Measurements from ENCODE around the gene PRSS53. TPM values are rescaled to one million over a fixed set of nuclear protein-coding genes. Genes with fewer than 3 reads are reported as not detected.

PRSS53 gene
- polyA plus RNA-seq, 4 donors: 1.2 to 4.7 (median 1.7) TPM

DNA sequence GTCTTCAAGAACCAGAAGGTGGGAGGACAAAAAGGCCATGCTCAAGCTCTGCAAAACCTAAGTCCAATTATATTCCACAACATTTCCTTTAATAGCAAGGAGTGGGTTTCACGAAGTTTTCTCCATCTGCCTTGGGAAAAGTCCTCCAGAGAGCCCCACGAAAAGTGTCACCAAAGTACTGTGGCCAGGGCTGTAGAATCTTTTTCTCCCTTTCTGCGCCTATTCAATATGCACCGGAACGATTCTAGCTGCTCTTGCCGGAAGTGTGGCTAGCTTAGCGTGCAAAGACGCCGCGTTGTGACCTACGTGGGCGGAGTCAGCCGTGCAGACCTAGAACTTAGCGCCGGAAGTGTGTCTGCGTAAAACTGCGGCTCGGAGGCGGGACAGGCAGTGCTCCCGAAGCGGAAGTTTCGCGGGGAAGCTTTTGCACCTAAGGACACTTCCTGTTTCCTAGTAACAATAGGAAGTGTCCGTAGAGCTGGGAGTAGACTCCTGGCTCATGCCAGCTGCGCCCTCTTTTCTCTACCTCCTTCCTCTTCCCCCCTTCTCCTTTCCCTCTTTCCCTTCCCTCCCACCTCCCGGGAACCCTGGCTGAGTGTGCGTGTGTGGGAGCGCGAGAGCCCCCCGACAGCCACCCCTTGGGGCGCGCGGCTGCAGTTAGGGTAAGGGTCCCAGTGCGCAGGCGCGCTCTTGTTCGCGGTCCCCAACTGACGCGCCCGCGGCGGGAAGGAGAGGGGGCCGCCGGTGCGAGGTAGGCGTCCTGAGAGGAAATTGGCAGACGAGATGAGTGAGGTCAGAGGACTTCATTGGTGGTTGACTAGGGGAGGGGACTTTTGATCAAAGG, 14.6 kb downstream of the PRSS53 start, which contains the start of the genes ZNF646 and ZNF668:
Gene ZNF646 (plus strand): TSS at position 453 of the 844 bp plus-strand sequence. CDS start 1,903 bp downstream, outside the sequence.
Gene ZNF668 (minus strand): TSS at position 271 of the 844 bp plus-strand sequence. CDS start 9,781 bp downstream, outside the sequence.
- peaks cover 4 to 32% (median 11%) of the 10 kb centered on the region in 3 donors for H3K36me3 ChIP-seq (ENCODE audit: control insufficient read depth in 3 of 3, insufficient read depth in 2 of 3, low read depth in 1 of 3, low read length in 3 of 3)
- DNase-seq (peak; percentile 99), FAIRE-seq (no peak)
- H3K4me1 ChIP-seq (ENCODE audit: control insufficient read depth in 3 of 3, insufficient read depth in 2 of 3, low read depth in 1 of 3, low read length in 2 of 3): peaks cover 0 to 7% (median 6%) of the 10 kb centered on the region in 3 donors
- H3K4me3 ChIP-seq (ENCODE audit: low read depth in 1 of 3, low read length in 3 of 3): peak within 1 kb of the TSS; percentile 83 to 99 (median 89)
- H3K27ac ChIP-seq (ENCODE audit: low read depth in 1 of 3, low read length in 2 of 3): peak within 1 kb of the TSS; percentile 82 to 98 (median 87)
- no peaks in the 10 kb centered on the region for H3K9me3 ChIP-seq (ENCODE audit: control insufficient read depth in 2 of 2, insufficient read depth in 1 of 2, low read depth in 1 of 2, low read length in 1 of 2)
- H3K27me3 ChIP-seq (ENCODE audit: control insufficient read depth in 3 of 3, insufficient read depth in 3 of 3, low read length in 3 of 3): no peaks in the 10 kb centered on the region
- 0 to 1% (median 0%) methylated on average over 48 of the region's 48 CpGs for WGBS, 3 donors

DNA sequence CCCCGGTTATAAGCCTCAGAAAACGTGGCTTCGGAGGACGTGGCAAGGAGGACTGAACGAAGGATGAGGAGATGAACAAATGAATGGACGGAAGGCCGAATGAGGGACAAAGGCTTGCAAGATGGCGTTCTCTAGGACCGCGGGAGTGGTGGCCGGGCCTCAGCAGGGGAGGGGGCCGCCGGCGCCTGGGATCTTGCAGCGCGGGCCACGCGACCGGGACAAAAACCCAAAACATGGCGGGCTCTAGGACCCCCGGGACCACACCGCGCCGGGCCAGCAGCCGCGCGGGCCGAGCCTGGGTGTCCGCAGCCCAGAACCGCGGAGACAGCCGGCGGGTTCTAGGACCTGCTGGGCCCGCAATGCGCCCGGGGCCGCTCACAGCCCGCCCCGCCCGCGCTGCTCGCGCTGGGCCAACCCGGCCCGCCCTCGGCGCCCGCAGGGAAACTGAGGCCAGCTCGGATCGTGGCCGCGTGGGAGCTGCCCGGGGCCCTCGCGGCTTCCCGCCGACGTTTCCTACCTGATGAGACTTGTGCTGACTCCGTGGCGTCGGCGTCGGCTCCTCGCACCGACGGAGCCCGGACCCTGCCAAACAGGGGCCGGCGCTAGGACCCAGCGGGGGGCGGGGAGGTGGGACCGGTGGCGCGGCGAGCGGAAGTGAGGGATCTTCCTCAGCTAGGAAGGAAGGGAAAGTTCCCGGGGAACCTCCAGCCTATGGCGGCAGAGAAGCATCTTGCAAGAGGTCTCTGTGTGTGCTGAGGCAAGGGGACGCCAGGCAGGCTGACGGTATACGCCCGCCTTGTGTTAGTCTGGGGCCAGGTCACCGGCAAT, 15.4 kb downstream of the PRSS53 start:
- FAIRE-seq: no peak
- 0% methylated on average over 75 to 83 of the region's 83 CpGs for WGBS, 3 donors

DNA sequence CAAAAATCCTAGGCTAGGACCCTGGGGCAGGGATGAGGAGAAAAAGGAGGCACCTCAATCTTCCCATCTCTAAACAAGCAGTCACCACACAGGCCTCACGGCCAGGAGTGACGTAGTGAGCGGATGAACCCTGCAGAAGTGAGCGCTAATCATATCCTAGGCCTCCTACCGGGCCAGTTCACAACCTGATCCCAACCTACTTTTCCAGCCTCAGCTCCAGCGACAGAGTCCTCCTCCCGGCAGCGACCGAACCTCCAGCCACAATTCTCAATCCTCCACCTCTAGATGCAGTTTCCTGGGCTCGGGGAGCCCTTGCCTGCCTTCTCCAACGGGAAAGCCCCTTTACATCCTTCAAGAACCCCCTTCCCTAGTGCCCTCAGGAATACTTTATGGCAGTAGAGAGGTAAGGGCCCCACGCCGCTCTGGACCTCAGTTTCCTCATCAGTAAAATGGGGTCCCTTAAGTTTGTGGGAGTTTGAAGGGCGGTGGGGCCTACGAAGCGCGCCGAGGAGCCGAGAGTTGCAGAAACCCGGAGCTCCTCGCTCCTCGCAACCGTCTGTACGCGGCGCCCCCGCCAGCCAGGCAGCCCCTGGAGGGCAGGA, 16.1 kb downstream of the PRSS53 start:
- FAIRE-seq (no peak), DNase-seq (peak; percentile 36 to 58)
- H3K27me3 ChIP-seq (ENCODE audit: control insufficient read depth in 3 of 3, insufficient read depth in 3 of 3, low read length in 3 of 3): no peaks in the 10 kb centered on the region
- WGBS, 3 donors: 1 to 2% (median 1%) methylated on average over 27 of the region's 27 CpGs
- H3K27ac ChIP-seq (ENCODE audit: low read depth in 1 of 3, low read length in 2 of 3): peak overlapping the region; percentile 71 to 98 (median 82)
- peaks cover 0 to 17% (median 4%) of the 10 kb centered on the region in 3 donors for H3K36me3 ChIP-seq (ENCODE audit: control insufficient read depth in 3 of 3, insufficient read depth in 2 of 3, low read depth in 1 of 3, low read length in 3 of 3)
- no peaks in the 10 kb centered on the region for H3K9me3 ChIP-seq (ENCODE audit: control insufficient read depth in 2 of 2, insufficient read depth in 1 of 2, low read depth in 1 of 2, low read length in 1 of 2)
- H3K4me1 ChIP-seq (ENCODE audit: control insufficient read depth in 3 of 3, insufficient read depth in 2 of 3, low read depth in 1 of 3, low read length in 2 of 3): peaks cover 0 to 7% (median 6%) of the 10 kb centered on the region in 3 donors
- H3K4me3 ChIP-seq (ENCODE audit: low read depth in 1 of 3, low read length in 3 of 3): peak overlapping the region; percentile 83 to 99 (median 89)

More for the DNA sequence above, 15.4 kb downstream of the PRSS53 start:
- no peaks in the 10 kb centered on the region for H3K27me3 ChIP-seq (ENCODE audit: control insufficient read depth in 3 of 3, insufficient read depth in 3 of 3, low read length in 3 of 3)
- H3K4me1 ChIP-seq (ENCODE audit: control insufficient read depth in 3 of 3, insufficient read depth in 2 of 3, low read depth in 1 of 3, low read length in 2 of 3): peaks cover 0 to 7% (median 6%) of the 10 kb centered on the region in 3 donors
- H3K27ac ChIP-seq (ENCODE audit: low read depth in 1 of 3, low read length in 2 of 3): peak overlapping the region; percentile 82 to 98 (median 82)
- no peaks in the 10 kb centered on the region for H3K9me3 ChIP-seq (ENCODE audit: control insufficient read depth in 2 of 2, insufficient read depth in 1 of 2, low read depth in 1 of 2, low read length in 1 of 2)
- peak; percentile 90 to 98 for DNase-seq
- peak overlapping the region; percentile 83 to 99 (median 89) for H3K4me3 ChIP-seq (ENCODE audit: low read depth in 1 of 3, low read length in 3 of 3)
- peaks cover 3 to 24% (median 4%) of the 10 kb centered on the region in 3 donors for H3K36me3 ChIP-seq (ENCODE audit: control insufficient read depth in 3 of 3, insufficient read depth in 2 of 3, low read depth in 1 of 3, low read length in 3 of 3)

DNA sequence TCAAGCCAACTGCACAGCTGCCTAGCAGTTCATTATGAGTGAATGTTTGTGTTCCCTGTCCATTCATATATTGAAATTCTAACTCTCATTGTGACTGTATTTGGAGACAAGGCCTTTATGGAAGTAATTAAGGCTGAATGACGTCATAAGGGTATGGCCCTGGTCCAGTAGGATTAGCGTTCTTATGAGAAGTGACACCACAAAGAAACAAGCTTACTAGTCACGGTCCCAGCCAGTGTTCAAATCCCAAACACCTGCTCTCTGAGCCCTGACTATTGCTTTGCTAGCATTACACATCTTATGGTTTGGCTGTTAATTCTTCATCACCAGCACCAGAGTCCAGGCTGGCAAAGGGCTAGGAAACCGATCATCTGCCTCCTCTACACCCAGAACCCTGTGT, 16.9 kb downstream of the PRSS53 start:
- Histone ChIP-seq H3K27me3 (ENCODE audit: control insufficient read depth in 3 of 3, insufficient read depth in 3 of 3, low read length in 3 of 3) (no peaks in the 10 kb centered on the region), H3K4me1 (ENCODE audit: control insufficient read depth in 3 of 3, insufficient read depth in 2 of 3, low read depth in 1 of 3, low read length in 2 of 3) (peaks cover 0 to 7% (median 6%) of the 10 kb centered on the region in 3 donors), H3K36me3 (ENCODE audit: control insufficient read depth in 3 of 3, insufficient read depth in 2 of 3, low read depth in 1 of 3, low read length in 3 of 3) (peaks cover 0 to 9% (median 1%) of the 10 kb centered on the region in 3 donors), H3K27ac (ENCODE audit: low read depth in 1 of 3, low read length in 2 of 3) (peak overlapping the region in 1 of 3 donors; percentile 13), H3K4me3 (ENCODE audit: low read depth in 1 of 3, low read length in 3 of 3) (peak overlapping the region in 2 of 3 donors; percentile 89 to 99), H3K9me3 (ENCODE audit: control insufficient read depth in 2 of 2, insufficient read depth in 1 of 2, low read depth in 1 of 2, low read length in 1 of 2) (no peaks in the 10 kb centered on the region)
- WGBS, 3 donors: 11 to 32% (median 22%) methylated on average over 4 of the region's 4 CpGs
- FAIRE-seq (no peak), DNase-seq (peak; percentile 19)

DNA sequence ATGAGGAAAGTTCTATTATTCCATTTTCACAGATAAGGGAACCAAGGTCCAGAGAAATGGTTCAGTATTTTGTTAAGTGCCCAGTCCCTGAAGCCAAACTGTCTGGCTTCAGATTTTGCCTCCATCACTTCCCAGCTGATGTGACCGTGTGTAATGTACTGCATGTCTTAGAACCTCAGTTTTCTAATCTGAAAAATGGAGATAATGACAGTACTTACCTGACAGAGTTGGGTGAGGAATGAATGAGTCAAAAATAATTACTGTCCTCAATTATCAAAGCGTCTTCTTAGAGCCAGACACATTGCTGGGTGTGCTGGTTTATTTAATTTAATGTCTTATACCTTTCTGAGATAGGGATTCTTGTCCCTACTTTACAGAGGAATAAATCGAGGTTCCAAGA, 21.4 kb downstream of the PRSS53 start:
- no peaks in the 10 kb centered on the region for H3K27me3 ChIP-seq (ENCODE audit: control insufficient read depth in 3 of 3, insufficient read depth in 3 of 3, low read length in 3 of 3)
- H3K4me1 ChIP-seq (ENCODE audit: control insufficient read depth in 3 of 3, insufficient read depth in 2 of 3, low read depth in 1 of 3, low read length in 2 of 3): peaks cover 0 to 6% (median 2%) of the 10 kb centered on the region in 3 donors
- H3K27ac ChIP-seq (ENCODE audit: low read depth in 1 of 3, low read length in 2 of 3): no peak overlapping the region
- DNase-seq (no peak), FAIRE-seq (no peak)
- no peaks in the 10 kb centered on the region for H3K9me3 ChIP-seq (ENCODE audit: control insufficient read depth in 2 of 2, insufficient read depth in 1 of 2, low read depth in 1 of 2, low read length in 1 of 2)
- H3K36me3 ChIP-seq (ENCODE audit: control insufficient read depth in 3 of 3, insufficient read depth in 2 of 3, low read depth in 1 of 3, low read length in 3 of 3): peaks cover 0 to 14% (median 8%) of the 10 kb centered on the region in 3 donors
- WGBS, 3 donors: 87 to 93% (median 92%) methylated on average over 3 of the region's 3 CpGs
- no peak overlapping the region for H3K4me3 ChIP-seq (ENCODE audit: low read depth in 1 of 3, low read length in 3 of 3)

DNA sequence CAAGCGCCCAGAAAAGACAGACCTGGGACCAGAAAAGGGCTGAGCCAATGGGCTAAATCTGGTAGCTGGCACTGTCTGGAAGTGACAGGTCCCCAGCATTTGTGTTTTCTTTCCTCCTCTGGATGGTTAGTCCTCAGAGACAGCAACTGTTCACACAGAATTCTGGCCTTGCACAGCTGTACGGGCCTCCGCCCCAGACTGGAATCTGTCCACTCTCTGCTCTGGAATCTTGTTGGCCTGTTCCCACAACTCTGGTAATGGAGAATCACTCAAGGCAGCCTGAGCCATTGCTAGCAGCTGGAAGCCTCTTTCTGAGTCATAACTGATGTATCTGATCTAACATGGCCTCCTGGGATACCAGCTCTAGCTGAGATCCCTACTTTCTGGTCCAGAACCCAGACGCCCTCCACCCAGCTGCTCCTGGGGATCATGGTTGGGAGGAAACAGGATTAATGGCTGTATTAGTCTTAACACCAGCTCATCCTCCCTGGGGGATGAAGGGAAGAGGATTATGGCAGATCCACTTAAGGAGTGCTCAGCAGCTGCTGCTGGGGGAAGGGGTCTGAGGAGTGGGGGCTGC, 23.8 kb downstream of the PRSS53 start:
- Histone ChIP-seq H3K27ac (ENCODE audit: low read depth in 1 of 3, low read length in 2 of 3) (peak overlapping the region in 1 of 3 donors; percentile 72), H3K36me3 (ENCODE audit: control insufficient read depth in 3 of 3, insufficient read depth in 2 of 3, low read depth in 1 of 3, low read length in 3 of 3) (peaks cover 0 to 33% (median 8%) of the 10 kb centered on the region in 3 donors), H3K4me3 (ENCODE audit: low read depth in 1 of 3, low read length in 3 of 3) (no peak overlapping the region), H3K4me1 (ENCODE audit: control insufficient read depth in 3 of 3, insufficient read depth in 2 of 3, low read depth in 1 of 3, low read length in 2 of 3) (no peaks in the 10 kb centered on the region), H3K27me3 (ENCODE audit: control insufficient read depth in 3 of 3, insufficient read depth in 3 of 3, low read length in 3 of 3) (no peaks in the 10 kb centered on the region), H3K9me3 (ENCODE audit: control insufficient read depth in 2 of 2, insufficient read depth in 1 of 2, low read depth in 1 of 2, low read length in 1 of 2) (no peaks in the 10 kb centered on the region)
- FAIRE-seq: no peak
- no peak for DNase-seq
- 65 to 88% (median 74%) methylated on average over 4 of the region's 4 CpGs for WGBS, 3 donors

DNA sequence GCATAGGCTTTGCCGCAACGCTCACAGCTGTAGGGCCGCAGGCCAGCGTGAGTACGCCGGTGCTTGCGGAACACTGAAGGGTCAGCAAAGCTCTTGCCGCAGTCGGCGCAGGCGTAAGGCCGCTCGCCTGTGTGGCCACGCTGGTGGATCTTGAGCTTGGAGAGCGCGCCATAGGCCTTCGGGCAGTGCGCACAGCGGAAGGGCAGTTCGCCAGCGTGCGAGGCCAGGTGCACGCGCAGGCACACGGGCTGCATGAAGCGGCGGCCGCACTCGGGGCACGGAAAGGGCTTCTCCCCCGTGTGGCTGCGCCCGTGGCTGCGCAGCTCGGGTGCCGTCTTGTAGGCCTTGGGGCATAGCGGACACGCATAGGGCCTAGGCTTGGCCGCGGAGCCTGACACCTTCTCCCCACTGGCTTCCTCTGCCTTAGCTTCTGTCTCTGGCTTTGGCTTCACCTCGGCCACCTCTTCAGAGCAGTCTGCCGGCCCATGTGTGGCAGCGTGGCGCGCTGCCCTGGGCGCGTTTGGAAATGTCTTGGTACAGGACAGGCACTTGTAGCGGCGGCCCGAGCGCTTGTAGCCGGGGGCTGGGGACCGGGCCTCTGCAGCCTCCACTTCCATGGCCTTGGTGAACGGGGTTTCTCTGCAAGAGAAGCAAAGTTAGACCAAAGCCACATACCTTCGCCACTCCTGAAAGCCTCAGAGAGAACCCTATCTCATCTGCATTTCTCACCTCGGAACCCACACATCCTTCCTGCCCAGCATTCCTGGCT, 24.7 kb downstream of the PRSS53 start:
- H3K36me3 ChIP-seq (ENCODE audit: control insufficient read depth in 3 of 3, insufficient read depth in 2 of 3, low read depth in 1 of 3, low read length in 3 of 3): peaks cover 0 to 33% (median 8%) of the 10 kb centered on the region in 3 donors
- no peaks in the 10 kb centered on the region for H3K27me3 ChIP-seq (ENCODE audit: control insufficient read depth in 3 of 3, insufficient read depth in 3 of 3, low read length in 3 of 3)
- DNase-seq: no peak
- WGBS, 3 donors: 86 to 92% (median 88%) methylated on average over 55 to 56 of the region's 56 CpGs
- H3K27ac ChIP-seq (ENCODE audit: low read depth in 1 of 3, low read length in 2 of 3): peak overlapping the region in 1 of 3 donors; percentile 57
- FAIRE-seq: no peak
- no peaks in the 10 kb centered on the region for H3K9me3 ChIP-seq (ENCODE audit: control insufficient read depth in 2 of 2, insufficient read depth in 1 of 2, low read depth in 1 of 2, low read length in 1 of 2)
- H3K4me1 ChIP-seq (ENCODE audit: control insufficient read depth in 3 of 3, insufficient read depth in 2 of 3, low read depth in 1 of 3, low read length in 2 of 3): no peaks in the 10 kb centered on the region
- H3K4me3 ChIP-seq (ENCODE audit: low read depth in 1 of 3, low read length in 3 of 3): no peak overlapping the region
